ENCODE data around the gene RAB26.

The RAB26 gene

GRCh38 chr16:2149630-2150417, 1.4 kb downstream of the RAB26 start:
- no peak for DNase-seq (ENCODE audit: low read depth, low spot score)

GRCh38 chr16:2150418-2151187, 2.2 kb downstream of the RAB26 start:
- H3K4me3 ChIP-seq (ENCODE audit: low read depth, low read length): no peak overlapping the region
- in situ Hi-C loops (cut with HindIII; ENCODE audit: low sequenced_read_pairs): no loop called here
- peak; percentile 53 for DNase-seq (ENCODE audit: low read depth, low spot score)
- TF ChIP-seq CTCF (IDR thresholded peaks at IDR 0.05; ENCODE audit: low read depth, low read length): no peak

More at GRCh38 chr16:2149630-2150417, 1.4 kb downstream of the RAB26 start:
- no peak for TF ChIP-seq CTCF (IDR thresholded peaks at IDR 0.05; ENCODE audit: low read depth, low read length)
- in situ Hi-C loops (cut with HindIII; ENCODE audit: low sequenced_read_pairs): no loop called here
- no peak overlapping the region for H3K4me3 ChIP-seq (ENCODE audit: low read depth, low read length)

- DNase-seq (ENCODE audit: low read depth, low spot score): no peak
- no peak overlapping the region for H3K4me3 ChIP-seq (ENCODE audit: low read depth, low read length)
- TF ChIP-seq CTCF (IDR thresholded peaks at IDR 0.05; ENCODE audit: low read depth, low read length): no peak
- in situ Hi-C loops (cut with HindIII; ENCODE audit: low sequenced_read_pairs): no loop called here
Observed at GRCh38 chr16:2151188-2152091, 3.0 kb downstream of the RAB26 start.

GRCh38 chr16:2152695-2153506, 4.5 kb downstream of the RAB26 start:
- in situ Hi-C loops (cut with HindIII; ENCODE audit: low sequenced_read_pairs): no loop called here
- H3K4me3 ChIP-seq (ENCODE audit: low read depth, low read length): peak overlapping the region; percentile 98
- no peak for TF ChIP-seq CTCF (IDR thresholded peaks at IDR 0.05; ENCODE audit: low read depth, low read length)
- peak; percentile 32 for DNase-seq (ENCODE audit: low read depth, low spot score)

GRCh38 chr16:2154533-2155090, 6.2 kb downstream of the RAB26 start:
- H3K4me3 ChIP-seq (ENCODE audit: low read depth, low read length): peak overlapping the region; percentile 98
- no peak for TF ChIP-seq CTCF (IDR thresholded peaks at IDR 0.05; ENCODE audit: low read depth, low read length)
- DNase-seq (ENCODE audit: low read depth, low spot score): no peak
- in situ Hi-C loops (cut with HindIII; ENCODE audit: low sequenced_read_pairs): no loop called here
